Posterior cingulate gyrus (tissue), 11 donors: ENCODE data around the gene FZD8.

Experiments used
- DNase-seq, 10 donors: peaks; one replicate each; pipeline versions ENCODE4 v3.0.0 to v3.0.0-alpha.2; 2020 to 2021; ENCODE audit warnings: mixed read lengths in 3 of 10
- intact Hi-C: fragments of 100-400 bp; cut with DNase I; formaldehyde crosslinking; loops from one replicate; pipeline ENCODE4 v1.15.1; 2023

The FZD8 gene

GRCh38 chr10:35611750-35612149 lies 30.3 kb downstream of the FZD8 start:
- DNase-seq: no peak
- intact Hi-C loops: no loop called here

GRCh38 chr10:35608328-35608672 lies 33.8 kb downstream of the FZD8 start:
- DNase-seq: peak in 2 of 10 donors; percentile 61 to 65
- intact Hi-C loops: no loop called here

GRCh38 chr10:35607475-35608327 lies 34.4 kb downstream of the FZD8 start:
- peak in 2 of 10 donors; percentile 69 to 82 for DNase-seq
- intact Hi-C loops: no loop called here

- intact Hi-C loops: no loop called here
Observed at GRCh38 chr10:35606430-35606829, 35.7 kb downstream of the FZD8 start.

GRCh38 chr10:35605191-35605590 lies 36.9 kb downstream of the FZD8 start, which contains the start of gene GJD4:
GJD4 (plus strand) TSS chr10:35605341; CDS start chr10:35605568, 227 bp downstream.
- DNase-seq: peak in 1 of 10 donors; percentile 57
- intact Hi-C loops: no loop called here

More at GRCh38 chr10:35606430-35606829, 35.7 kb downstream of the FZD8 start:
- DNase-seq: no peak

GRCh38 chr10:35600193-35600592 lies 41.9 kb downstream of the FZD8 start:
- intact Hi-C loops: no loop called here

GRCh38 chr10:35598379-35598778 lies 43.7 kb downstream of the FZD8 start:
- intact Hi-C loops: no loop called here
- no peak for DNase-seq

More at GRCh38 chr10:35600193-35600592, 41.9 kb downstream of the FZD8 start:
- DNase-seq: no peak

- intact Hi-C loops: no loop called here
- no peak for DNase-seq
Observed at GRCh38 chr10:35595106-35595505, 47.0 kb downstream of the FZD8 start.

- intact Hi-C loops: no loop called here
- DNase-seq: peak in 1 of 10 donors; percentile 64
Observed at GRCh38 chr10:35594115-35595079, 47.7 kb downstream of the FZD8 start.

- DNase-seq: no peak
- intact Hi-C loops: no loop called here
Observed at GRCh38 chr10:35592441-35592840, 49.7 kb downstream of the FZD8 start.

- DNase-seq: no peak
Observed at GRCh38 chr10:35588836-35589235, 53.3 kb downstream of the FZD8 start.

More at GRCh38 chr10:35588836-35589235, 53.3 kb downstream of the FZD8 start:
- intact Hi-C loops: no loop called here
